H1 (cell line): ENCODE measurements around the gene CD300E. TPM values are rescaled to one million over a fixed set of nuclear protein-coding genes. Genes with fewer than 3 reads are reported as not detected.

Experiments used
- CTCF ChIA-PET: fragments of 300-600 bp; sonication (Branson Sonifier 250); formaldehyde crosslinking; loops from one replicate; lab custom pipeline; 2021; ENCODE audit not compliant: partially characterized antibody; lab: Charles Lee
- POLR2A ChIA-PET: fragments of 300-600 bp; sonication (Branson Sonifier 250); formaldehyde crosslinking; loops from one replicate; lab custom pipeline; 2021; ENCODE audit warnings: inconsistent platforms; ENCODE audit not compliant: partially characterized antibody; lab: Charles Lee
- DNase-seq, 2 experiments: peaks; one replicate each; pipeline versions ENCODE4 v3.0.0 to v3.0.0-alpha.2; 2010 to 2022; ENCODE audit warnings: low spot score in 2 of 2, low read depth in 1 of 2, mixed read lengths in 1 of 2
- FAIRE-seq: peaks from 2 replicates; lab custom pipeline; 2011; peaks lifted over from hg19 to GRCh38; lab: Jason Lieb, UNC
- H2AFZ ChIP-seq: 2 replicates; pipeline ENCODE4 v1.8.1; 2012; ENCODE audit warnings: low read length, inconsistent platforms
- H2AK5ac ChIP-seq: 2 replicates; pipeline ENCODE4 v1.6.1; 2013; ENCODE audit warnings: low read depth, low read length
- H2BK120ac ChIP-seq: replicated peaks from 2 replicates; pipeline ENCODE3; 2013; ENCODE audit warnings: low read depth, low read length, inconsistent platforms
- H2BK12ac ChIP-seq: 2 replicates; pipeline ENCODE4 v1.6.1; 2013; ENCODE audit warnings: low read depth, low read length
- H2BK15ac ChIP-seq: 2 replicates; pipeline ENCODE4 v1.6.1; 2013; ENCODE audit warnings: low read length
- H2BK20ac ChIP-seq: 2 replicates; pipeline ENCODE4 v1.6.1; 2013; ENCODE audit warnings: low read length
- H2BK5ac ChIP-seq: 2 replicates; pipeline ENCODE4 v1.6.1; 2013; ENCODE audit warnings: low read depth, low read length
- H3K14ac ChIP-seq: 2 replicates; pipeline ENCODE4 v1.6.1; 2013; ENCODE audit warnings: inconsistent platforms; ENCODE audit not compliant: insufficient read length
- H3K18ac ChIP-seq: 2 replicates; pipeline ENCODE4 v1.6.1; 2013; ENCODE audit warnings: low read length; ENCODE audit errors: extremely low read depth
- H3K23ac ChIP-seq: 2 replicates; pipeline ENCODE4 v1.6.1; 2013; ENCODE audit warnings: inconsistent platforms; ENCODE audit not compliant: insufficient read length
- H3K23me2 ChIP-seq: 2 replicates; pipeline ENCODE4 v1.6.1; 2013; ENCODE audit warnings: low read depth, low read length
- H3K27ac ChIP-seq: 2 replicates; pipeline ENCODE4 v1.6.1; 2011; ENCODE audit warnings: low read depth, low read length, inconsistent platforms
- H3K27me3 ChIP-seq, 4 experiments: replicated peaks in 1 of 4; 1 replicate in 1 of 4; 2 replicates in 3 of 4; pipeline versions ENCODE4 v1.6.1 to v1.8.1; 2011 to 2013; ENCODE audit warnings: low read length in 3 of 4, mild to moderate bottlenecking in 3 of 4, inconsistent platforms in 2 of 4, mixed read lengths in 2 of 4, moderate library complexity in 1 of 4; ENCODE audit not compliant: control insufficient read depth in 3 of 4, insufficient read depth in 3 of 4; ENCODE audit errors: extremely low read depth in 1 of 4
- H3K36me3 ChIP-seq, 4 experiments: 2 replicates each; pipeline versions ENCODE4 v1.6.1 to v1.8.1; 2011 to 2013; ENCODE audit warnings: mild to moderate bottlenecking in 4 of 4, low read length in 3 of 4, moderate library complexity in 2 of 4, control low read depth in 1 of 4, inconsistent platforms in 1 of 4; ENCODE audit not compliant: insufficient read depth in 4 of 4, control insufficient read depth in 2 of 4
- H3K4ac ChIP-seq: replicated peaks from 2 replicates; pipeline ENCODE3; 2013; ENCODE audit warnings: low read length, low read depth, mixed read lengths, inconsistent platforms; ENCODE audit not compliant: insufficient read length
- H3K4me1 ChIP-seq, 4 experiments: replicated peaks in 1 of 4; 1 replicate in 1 of 4; 2 replicates in 3 of 4; pipeline versions ENCODE4 v1.6.1 to v1.8.1; 2011 to 2013; ENCODE audit warnings: low read length in 3 of 4, inconsistent platforms in 2 of 4, mixed read lengths in 1 of 4; ENCODE audit not compliant: insufficient read depth in 4 of 4, control insufficient read depth in 3 of 4
- H3K4me2 ChIP-seq, 2 experiments: 2 replicates each; pipeline versions ENCODE4 v1.6.1 to v1.8.1; 2011 to 2013; ENCODE audit warnings: low read depth in 2 of 2, low read length in 2 of 2, control low read depth in 1 of 2, inconsistent platforms in 1 of 2, mild to moderate bottlenecking in 1 of 2; ENCODE audit not compliant: insufficient read depth in 1 of 2
- H3K4me3 ChIP-seq, 4 experiments: fragments of 200-600, 300-600 bp in 1 of 4; sonication (generic), shearing (Covaris generic), sonication (Bioruptor Twin) in 1 of 4; 2 replicates each; pipeline versions ENCODE4 v1.5.1 to v1.8.1; 2011 to 2016; ENCODE audit warnings: low read length in 4 of 4, low read depth in 3 of 4, control low read depth in 2 of 4, inconsistent platforms in 2 of 4, mild to moderate bottlenecking in 2 of 4, mixed read lengths in 1 of 4, moderate library complexity in 1 of 4; ENCODE audit not compliant: insufficient read depth in 2 of 4; ENCODE audit errors: extremely low read depth in 1 of 4
- H3K56ac ChIP-seq: replicated peaks from 2 replicates; pipeline ENCODE3; 2013; ENCODE audit warnings: low read depth, mild to moderate bottlenecking, mixed read lengths, low read length, inconsistent platforms; ENCODE audit not compliant: insufficient read length
- H3K79me1 ChIP-seq: 2 replicates; pipeline ENCODE4 v1.6.1; 2013; ENCODE audit warnings: low read depth, low read length, control low read depth
- H3K79me2 ChIP-seq, 2 experiments: 2 replicates each; pipeline versions ENCODE4 v1.6.1 to v1.8.1; 2012 to 2013; ENCODE audit warnings: low read length in 2 of 2, mild to moderate bottlenecking in 2 of 2, inconsistent platforms in 1 of 2; ENCODE audit not compliant: insufficient read depth in 2 of 2, control insufficient read depth in 1 of 2
- H3K9ac ChIP-seq, 4 experiments: replicated peaks in 1 of 4; 1 replicate in 1 of 4; 2 replicates in 3 of 4; pipeline versions ENCODE4 v1.6.1 to v1.8.1; 2011 to 2013; ENCODE audit warnings: low read depth in 3 of 4, low read length in 3 of 4, control low read depth in 2 of 4, mild to moderate bottlenecking in 2 of 4, moderate library complexity in 2 of 4, inconsistent platforms in 1 of 4; ENCODE audit errors: extremely low read depth in 1 of 4
- H3K9me3 ChIP-seq, 2 experiments: 2 replicates each; pipeline versions ENCODE4 v1.6.1 to v1.8.1; 2012 to 2013; ENCODE audit warnings: mild to moderate bottlenecking in 2 of 2, moderate library complexity in 2 of 2, control low read depth in 1 of 2, inconsistent platforms in 1 of 2, low read depth in 1 of 2, low read length in 1 of 2, mixed read lengths in 1 of 2; ENCODE audit not compliant: insufficient read depth in 2 of 2
- H4K20me1 ChIP-seq, 2 experiments: replicated peaks in 1 of 2; 2 replicates each; pipeline versions ENCODE3 to v1.8.1; 2011 to 2013; ENCODE audit warnings: inconsistent platforms in 2 of 2, low read length in 2 of 2, mild to moderate bottlenecking in 1 of 2; ENCODE audit not compliant: insufficient read depth in 2 of 2, control insufficient read depth in 1 of 2
- H4K5ac ChIP-seq: 2 replicates; pipeline ENCODE4 v1.6.1; 2013; ENCODE audit warnings: low read length, low read depth, mixed read lengths, inconsistent platforms; ENCODE audit not compliant: insufficient read length
- H4K8ac ChIP-seq: 2 replicates; pipeline ENCODE4 v1.8.0; 2013; ENCODE audit warnings: mild to moderate bottlenecking, moderate library complexity, low read length, inconsistent platforms; ENCODE audit not compliant: insufficient read depth; ENCODE audit errors: extremely low read depth
- H4K91ac ChIP-seq: replicated peaks from 2 replicates; pipeline ENCODE3; 2013; ENCODE audit warnings: low read length, mixed read lengths, inconsistent platforms; ENCODE audit not compliant: insufficient read length
- BCL11A ChIP-seq, 2 experiments: IDR thresholded peaks; one replicate each; pipeline ENCODE4 v1.6.1; 2011; ENCODE audit warnings: low read depth in 2 of 2, low read length in 2 of 2, mild to moderate bottlenecking in 2 of 2
- CBX8 ChIP-seq: fragments of 300-800, 300-1000 bp; sonication (generic); IDR thresholded peaks from 2 replicates; pipeline ENCODE4 v1.7.1; 2016; ENCODE audit warnings: low read depth, low read length, borderline replicate concordance
- CEBPB ChIP-seq: IDR thresholded peaks from 2 replicates; pipeline ENCODE4 v1.6.1; 2012; ENCODE audit warnings: low read depth, low read length
- CREB1 ChIP-seq: IDR thresholded peaks from 2 replicates; pipeline ENCODE4 v1.6.1; 2012; ENCODE audit warnings: inconsistent platforms
- EGR1 ChIP-seq: IDR thresholded peaks from 2 replicates; pipeline ENCODE4 v1.6.1; 2011; ENCODE audit warnings: low read depth, low read length, borderline replicate concordance
- KDM5A ChIP-seq: fragments of 200-600 bp; IDR thresholded peaks from 2 replicates; pipeline ENCODE4 v1.7.1; 2012; ENCODE audit warnings: mild to moderate bottlenecking, low read length, inconsistent platforms, mixed read lengths
- NRF1 ChIP-seq: IDR thresholded peaks from 2 replicates; pipeline ENCODE4 v1.6.1; 2011; ENCODE audit warnings: mild to moderate bottlenecking, low read depth, low read length, improper control_type of control experiment
- PHF8 ChIP-seq: fragments of 200-600 bp; sonication (generic); conservative IDR thresholded peaks from 2 replicates; pipeline ENCODE4 v1.7.1; 2012; ENCODE audit warnings: low read depth, mild to moderate bottlenecking, inconsistent platforms, low read length, moderate library complexity
- POU5F1 ChIP-seq: IDR thresholded peaks from 2 replicates; pipeline ENCODE4 v1.6.1; 2011; ENCODE audit warnings: low read depth, mild to moderate bottlenecking, low read length, moderate library complexity
- RAD21 ChIP-seq, 2 experiments: IDR thresholded peaks in 1 of 2; conservative IDR thresholded peaks in 1 of 2; 2 replicates each; pipeline ENCODE4 v1.6.1; 2011; ENCODE audit warnings: low read depth in 2 of 2, low read length in 2 of 2, improper control_type of control experiment in 1 of 2, inconsistent platforms in 1 of 2, mild to moderate bottlenecking in 1 of 2, moderate library complexity in 1 of 2
- RXRA ChIP-seq: IDR thresholded peaks from 2 replicates; pipeline ENCODE4 v1.6.1; 2011; ENCODE audit warnings: low read depth, mild to moderate bottlenecking, low read length, moderate library complexity; ENCODE audit not compliant: insufficient read depth
- SP4 ChIP-seq: IDR thresholded peaks from 2 replicates; pipeline ENCODE4 v1.6.1; 2012; ENCODE audit warnings: low read length, inconsistent platforms
- TAF7 ChIP-seq: optimal IDR thresholded peaks from 2 replicates; pipeline ENCODE3; 2011; ENCODE audit warnings: low read depth, mild to moderate bottlenecking, inconsistent platforms, low read length, moderate library complexity, borderline replicate concordance
- TCF12 ChIP-seq: IDR thresholded peaks from 2 replicates; pipeline ENCODE4 v1.6.1; 2011; ENCODE audit warnings: low read depth, mild to moderate bottlenecking, low read length
- WGBS, 2 experiments: shearing (Covaris generic) in 1 of 2; methylation state at CpG; one replicate each; pipeline versions ENCODE4 v1.1.6 to v1.1.7; 2013 to 2015; ENCODE audit warnings: low lambda C conversion rate in 2 of 2, mixed read lengths in 2 of 2, inconsistent platforms in 1 of 2, low coverage in 1 of 2, missing lambda C conversion rate in 1 of 2; ENCODE audit not compliant: insufficient replicate concordance in 2 of 2, insufficient coverage in 1 of 2, insufficient read length in 1 of 2; ENCODE audit errors: extremely low coverage in 1 of 2, missing lambda C conversion rate in 1 of 2; 5-methylcytosine and 5-hydroxymethylcytosine counted together
- polyA plus RNA-seq, 7 experiments: library from polyadenylated mRNA; depleted of rRNA in 3 of 7; stranded (reverse) in 5 of 7; unstranded in 2 of 7; fragments of >200 nt in 5 of 7; fragments of 200-250 nt in 2 of 7; gene quantifications; 1 replicate in 5 of 7; 2 replicates in 1 of 7; 4 replicates in 1 of 7; pipeline versions ENCODE4 v1.2.1 to v1.2.3, GENCODE V29; 2011 to 2013; ENCODE audit warnings: missing spikeins in 2 of 7, mixed read lengths in 2 of 7
- total RNA-seq: library from RNA; stranded (reverse); fragmentation: NEBNext Ultra II Directional; extraction: Animal tissue kit (Norgen Biotek cat#: 25700); gene quantifications from 2 replicates; pipeline ENCODE4 v1.2.1, GENCODE V29; 2021
- TF ChIP-seq, protein P1 (sequence below): IDR thresholded peaks from 2 replicates; pipeline ENCODE4 v1.6.1; 2012; ENCODE audit warnings: inconsistent platforms

Gene CD300E
- total and polyA plus RNA-seq, 2 of the 8 experiments (the other 6 are each of a cell fraction or from before 2014, with no cell fraction given): not detected

DNA sequence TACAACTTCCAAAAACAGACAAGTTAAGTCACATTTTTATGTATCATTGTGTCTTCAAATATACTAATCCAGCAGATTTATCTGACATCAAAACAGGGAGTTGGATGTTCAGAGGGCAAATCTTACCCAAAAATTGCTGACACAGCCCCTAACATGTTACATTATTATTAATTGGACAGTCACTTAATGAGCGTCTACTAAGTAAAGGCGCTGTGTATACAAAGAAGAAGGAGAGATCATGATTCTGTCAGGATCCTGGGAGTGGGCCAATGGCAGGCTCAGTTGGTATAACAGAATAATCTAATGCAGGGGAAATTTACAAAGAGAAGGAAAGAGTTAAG is 18.4 kb upstream of the CD300E start:
- H3K23ac ChIP-seq: no peak overlapping the region
- peak overlapping the region; percentile 21; the same call in 1 of the 2 replicates for H2BK15ac ChIP-seq
- no peak overlapping the region for H3K4me2 ChIP-seq
- H2BK5ac ChIP-seq: no peak overlapping the region
- H3K56ac ChIP-seq: no peak overlapping the region
- no peak overlapping the region for H3K14ac ChIP-seq
- WGBS, 2 experiments: 97% methylated on average over 2 of the region's 2 CpGs; no CpG with 5 or more reads in 1 of the 2 experiments
- no peaks in the 10 kb centered on the region; a peak in 1 of 4 replicates for H3K9me3 ChIP-seq
- no peaks in the 10 kb centered on the region for H3K27me3 ChIP-seq
- H3K79me2 ChIP-seq: no peaks in the 10 kb centered on the region
- no peak overlapping the region for H4K91ac ChIP-seq
- H4K8ac ChIP-seq: no peak overlapping the region
- no peak overlapping the region for H2BK120ac ChIP-seq
- no peak overlapping the region for H4K5ac ChIP-seq
- H3K4me1 ChIP-seq: peaks cover 0 to 6% (median 4%) of the 10 kb centered on the region in 4 experiments; a peak in 3 of 7 replicates
- H3K18ac ChIP-seq: no peak overlapping the region
- H3K4me3 ChIP-seq: no peak overlapping the region
- H3K9ac ChIP-seq: no peak overlapping the region
- H2AK5ac ChIP-seq: no peak overlapping the region
- no peak overlapping the region for H3K4ac ChIP-seq
- FAIRE-seq (no peak), DNase-seq (no peak)
- no peak overlapping the region for H2AFZ ChIP-seq
- no peaks in the 10 kb centered on the region for H4K20me1 ChIP-seq
- H3K36me3 ChIP-seq: no peaks in the 10 kb centered on the region
- H3K79me1 ChIP-seq: no peaks in the 10 kb centered on the region
- CTCF ChIA-PET: no interaction called here
- POLR2A ChIA-PET: no interaction called here
- H3K23me2 ChIP-seq: no peaks in the 10 kb centered on the region
- no peak overlapping the region for H3K27ac ChIP-seq
- no peak overlapping the region for H2BK20ac ChIP-seq
- no peak overlapping the region for H2BK12ac ChIP-seq
- TF ChIP-seq NRF1: no peak
- TF ChIP-seq, protein P1, sequence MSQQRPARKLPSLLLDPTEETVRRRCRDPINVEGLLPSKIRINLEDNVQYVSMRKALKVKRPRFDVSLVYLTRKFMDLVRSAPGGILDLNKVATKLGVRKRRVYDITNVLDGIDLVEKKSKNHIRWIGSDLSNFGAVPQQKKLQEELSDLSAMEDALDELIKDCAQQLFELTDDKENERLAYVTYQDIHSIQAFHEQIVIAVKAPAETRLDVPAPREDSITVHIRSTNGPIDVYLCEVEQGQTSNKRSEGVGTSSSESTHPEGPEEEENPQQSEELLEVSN: no peak
- TF ChIP-seq BCL11A (IDR thresholded peaks at IDR 0.05; ENCODE audit: low read depth in 2 of 2, low read length in 2 of 2): no peak
- no peak for TF ChIP-seq EGR1
- TF ChIP-seq CEBPB: no peak
- TF ChIP-seq RAD21 (IDR thresholded peaks at IDR 0.05 in 1 of 2, conservative IDR thresholded peaks at IDR 0.05 in 1 of 2; ENCODE audit: low read depth in 2 of 2, low read length in 2 of 2): no peak
- no peak for TF ChIP-seq POU5F1
- no peak for TF ChIP-seq TCF12
- no peak for TF ChIP-seq CREB1
- no peak for TF ChIP-seq KDM5A
- TF ChIP-seq SP4: no peak
- TF ChIP-seq RXRA: no peak
- TF ChIP-seq PHF8: no peak
- no peak for TF ChIP-seq CBX8
- no peak for TF ChIP-seq TAF7
